Measurements from ENCODE around the gene PLEKHA8. TPM values are rescaled to one million over a fixed set of nuclear protein-coding genes. Genes with fewer than 3 reads are reported as not detected.

Gene PLEKHA8
- total RNA-seq, 1 donor from 2014 or later, result 62.7 TPM

- Mint-ChIP-seq H3K27ac (peak overlapping the region; percentile 68), H3K4me1 (peaks cover 23% of the 10 kb centered on the region), H3K9me3 (peaks cover 14% of the 10 kb centered on the region), H3K36me3 (peaks cover 23% of the 10 kb centered on the region), H3K27me3 (ENCODE audit: insufficient read depth, low read depth) (peaks cover 6% of the 10 kb centered on the region), H3K4me3 (peak overlapping the region; percentile 89)
- peaks cover 68% of the 10 kb centered on the region for H3K79me2 ChIP-seq (ENCODE audit: low read depth)
- H3K27ac ChIP-seq, result no peak overlapping the region
- peak overlapping the region; percentile 97 for H3K4me3 ChIP-seq
- H3K9me3 ChIP-seq (ENCODE audit: low read depth), result peaks cover 3% of the 10 kb centered on the region
- peak overlapping the region; percentile 83 for H3K4me2 ChIP-seq
- H2AFZ ChIP-seq (replicated peaks), result no peak overlapping the region
- TF ChIP-seq CTCF (IDR thresholded peaks at IDR 0.05) (no peak), EZH2 (IDR thresholded peaks at IDR 0.05) (no peak), EZH2phosphoT487 (IDR thresholded peaks at IDR 0.05) (no peak)
- no peaks in the 10 kb centered on the region for H3K36me3 ChIP-seq
- H3K9ac ChIP-seq, result no peak overlapping the region
- peaks cover 1% of the 10 kb centered on the region for H4K20me1 ChIP-seq (ENCODE audit: low read depth)
- DNase-seq (ENCODE audit: low spot score), result peak; percentile 21
- peaks cover 12% of the 10 kb centered on the region for H3K4me1 ChIP-seq
- H3F3A ChIP-seq (ENCODE audit: low read depth), result peaks cover 5% of the 10 kb centered on the region
- H3K27me3 ChIP-seq, result no peaks in the 10 kb centered on the region
Observed at GRCh38 chr7:29987811-29988317, 40.3 kb upstream of the PLEKHA8 start.

- no peaks in the 10 kb centered on the region for H3K27me3 ChIP-seq
- H3K36me3 ChIP-seq, result no peaks in the 10 kb centered on the region
- peaks cover 12% of the 10 kb centered on the region for H3K4me1 ChIP-seq
- H2AFZ ChIP-seq (replicated peaks), result peak overlapping the region; percentile 97
- TF ChIP-seq EZH2 (IDR thresholded peaks at IDR 0.05) (no peak), EZH2phosphoT487 (IDR thresholded peaks at IDR 0.05) (no peak), CTCF (IDR thresholded peaks at IDR 0.05) (no peak)
- peak; percentile 60 for DNase-seq (ENCODE audit: low spot score)
- Mint-ChIP-seq H3K4me3 (peak overlapping the region; percentile 89), H3K27me3 (ENCODE audit: insufficient read depth, low read depth) (peaks cover 6% of the 10 kb centered on the region), H3K9me3 (peaks cover 14% of the 10 kb centered on the region), H3K36me3 (peaks cover 21% of the 10 kb centered on the region), H3K4me1 (peaks cover 23% of the 10 kb centered on the region), H3K27ac (peak overlapping the region; percentile 94)
- H3K9me3 ChIP-seq (ENCODE audit: low read depth), result peaks cover 8% of the 10 kb centered on the region
- H3K4me2 ChIP-seq, result peak overlapping the region; percentile 83
- H4K20me1 ChIP-seq (ENCODE audit: low read depth), result no peaks in the 10 kb centered on the region
- peaks cover 61% of the 10 kb centered on the region for H3K79me2 ChIP-seq (ENCODE audit: low read depth)
- H3K27ac ChIP-seq, result no peak overlapping the region
- peak overlapping the region; percentile 97 for H3K4me3 ChIP-seq
- H3F3A ChIP-seq (ENCODE audit: low read depth), result peaks cover 5% of the 10 kb centered on the region
- H3K9ac ChIP-seq, result peak overlapping the region; percentile 70
Observed at GRCh38 chr7:29988424-29989256, 39.6 kb upstream of the PLEKHA8 start.

GRCh38 chr7:29989257-29989995 lies 38.8 kb upstream of the PLEKHA8 start, which contains the start of gene SCRN1:
Gene SCRN1, minus strand, starts transcription at chr7:29989801. Its CDS starts 20,734 bp downstream, at chr7:29969067.
- Mint-ChIP-seq H3K27ac (peak within 1 kb of the TSS; percentile 94), H3K36me3 (peaks cover 17% of the 10 kb centered on the region), H3K4me1 (peaks cover 23% of the 10 kb centered on the region), H3K9me3 (peaks cover 18% of the 10 kb centered on the region), H3K27me3 (ENCODE audit: insufficient read depth, low read depth) (peaks cover 6% of the 10 kb centered on the region), H3K4me3 (peak within 1 kb of the TSS; percentile 90)
- peaks cover 53% of the 10 kb centered on the region for H3K79me2 ChIP-seq (ENCODE audit: low read depth)
- no peaks in the 10 kb centered on the region for H4K20me1 ChIP-seq (ENCODE audit: low read depth)
- peaks cover 8% of the 10 kb centered on the region for H3K9me3 ChIP-seq (ENCODE audit: low read depth)
- peak within 1 kb of the TSS; percentile 97 for H2AFZ ChIP-seq (replicated peaks)
- peak within 1 kb of the TSS; percentile 70 for H3K9ac ChIP-seq
- H3K4me2 ChIP-seq, result peak within 1 kb of the TSS; percentile 83
- H3K36me3 ChIP-seq, result no peaks in the 10 kb centered on the region
- TF ChIP-seq CTCF (IDR thresholded peaks at IDR 0.05) (peak; percentile 2), EZH2phosphoT487 (IDR thresholded peaks at IDR 0.05) (no peak)
- peak; percentile 80 for DNase-seq (ENCODE audit: low spot score)
- H3K27me3 ChIP-seq, result no peaks in the 10 kb centered on the region
- H3K4me1 ChIP-seq, result peaks cover 12% of the 10 kb centered on the region
- H3K4me3 ChIP-seq, result peak within 1 kb of the TSS; percentile 97
- no peak within 1 kb of the TSS for H3K27ac ChIP-seq
- H3F3A ChIP-seq (ENCODE audit: low read depth), result peaks cover 5% of the 10 kb centered on the region
